Measurements from ENCODE around the gene KATNA1. TPM values are rescaled to one million over a fixed set of nuclear protein-coding genes. Genes with fewer than 3 reads are reported as not detected.
A peak's percentile ranks its signal among the peaks of the same experiment; 100 is the strongest.

KATNA1 gene
- total RNA-seq, 4 donors from 2014 or later, result 11.7 to 27.5 (median 15.6) TPM

DNA sequence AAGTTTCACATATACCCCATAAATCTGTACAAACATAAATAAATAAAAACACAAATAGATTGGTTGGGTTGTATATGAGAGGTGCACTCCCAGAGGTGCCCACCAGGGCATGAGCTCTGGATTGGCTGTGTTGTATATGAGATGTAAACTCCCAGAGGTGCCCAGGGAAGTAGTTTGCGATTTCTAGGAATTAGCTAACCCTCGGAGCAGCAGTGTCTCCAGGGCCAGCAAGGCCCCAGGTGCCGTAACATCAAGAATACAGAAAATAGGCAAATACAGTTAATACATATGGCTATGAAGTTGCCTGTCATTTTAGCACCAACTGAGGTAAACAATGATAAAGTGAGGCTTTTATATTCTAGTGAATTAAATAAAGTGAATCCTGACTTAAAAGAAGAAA, 87.8 kb downstream of the KATNA1 start:
- TF ChIP-seq POLR2A (IDR thresholded peaks at IDR 0.05), result no peak
- TF ChIP-seq, protein P1, sequence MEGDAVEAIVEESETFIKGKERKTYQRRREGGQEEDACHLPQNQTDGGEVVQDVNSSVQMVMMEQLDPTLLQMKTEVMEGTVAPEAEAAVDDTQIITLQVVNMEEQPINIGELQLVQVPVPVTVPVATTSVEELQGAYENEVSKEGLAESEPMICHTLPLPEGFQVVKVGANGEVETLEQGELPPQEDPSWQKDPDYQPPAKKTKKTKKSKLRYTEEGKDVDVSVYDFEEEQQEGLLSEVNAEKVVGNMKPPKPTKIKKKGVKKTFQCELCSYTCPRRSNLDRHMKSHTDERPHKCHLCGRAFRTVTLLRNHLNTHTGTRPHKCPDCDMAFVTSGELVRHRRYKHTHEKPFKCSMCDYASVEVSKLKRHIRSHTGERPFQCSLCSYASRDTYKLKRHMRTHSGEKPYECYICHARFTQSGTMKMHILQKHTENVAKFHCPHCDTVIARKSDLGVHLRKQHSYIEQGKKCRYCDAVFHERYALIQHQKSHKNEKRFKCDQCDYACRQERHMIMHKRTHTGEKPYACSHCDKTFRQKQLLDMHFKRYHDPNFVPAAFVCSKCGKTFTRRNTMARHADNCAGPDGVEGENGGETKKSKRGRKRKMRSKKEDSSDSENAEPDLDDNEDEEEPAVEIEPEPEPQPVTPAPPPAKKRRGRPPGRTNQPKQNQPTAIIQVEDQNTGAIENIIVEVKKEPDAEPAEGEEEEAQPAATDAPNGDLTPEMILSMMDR (IDR thresholded peaks at IDR 0.05), result peak in 4 of 6 experiments; percentile 13 to 52 (median 36)
- H3K27me3 ChIP-seq, result no peaks in the 10 kb centered on the region
- H3K36me3 ChIP-seq, result no peaks in the 10 kb centered on the region
- 56 to 59% methylated on average over 3 of the region's 3 CpGs for WGBS, 2 donors
- intact Hi-C loops (cut with DNase I), result no loop called here
- H3K4me3 ChIP-seq, result no peak overlapping the region
- H3K27ac ChIP-seq, result no peak overlapping the region
- DNase-seq, result no peak
- no peaks in the 10 kb centered on the region for H3K9me3 ChIP-seq
- peaks cover 0 to 25% (median 0%) of the 10 kb centered on the region in 3 donors for H3K4me1 ChIP-seq

GRCh38 chr6:149559389-149559788, 89.1 kb downstream of the KATNA1 start:
- intact Hi-C loops (cut with DNase I), result no loop called here
- no peak for DNase-seq
- Histone ChIP-seq H3K27me3 (peaks cover 0 to 7% (median 0%) of the 10 kb centered on the region in 4 donors), H3K36me3 (no peaks in the 10 kb centered on the region), H3K4me1 (peaks cover 0 to 13% (median 0%) of the 10 kb centered on the region in 3 donors), H3K4me3 (no peak overlapping the region), H3K27ac (no peak overlapping the region), H3K9me3 (no peaks in the 10 kb centered on the region)
- TF ChIP-seq POLR2A (IDR thresholded peaks at IDR 0.05), result no peak
- TF ChIP-seq, protein P1 (IDR thresholded peaks at IDR 0.05), result no peak
- 71 to 81% methylated on average over 2 of the region's 2 CpGs for WGBS, 2 donors

- Histone ChIP-seq H3K9me3 (no peaks in the 10 kb centered on the region), H3K4me1 (no peaks in the 10 kb centered on the region), H3K36me3 (no peaks in the 10 kb centered on the region), H3K27me3 (peaks cover 0 to 12% (median 0%) of the 10 kb centered on the region in 4 donors), H3K4me3 (no peak overlapping the region), H3K27ac (no peak overlapping the region)
- no peak for DNase-seq
- no peak for TF ChIP-seq POLR2A (IDR thresholded peaks at IDR 0.05)
- TF ChIP-seq, protein P1 (IDR thresholded peaks at IDR 0.05), result no peak
- intact Hi-C loops (cut with DNase I), result no loop called here
Measured at GRCh38 chr6:149558029-149558428, 90.5 kb downstream of the KATNA1 start.

DNA sequence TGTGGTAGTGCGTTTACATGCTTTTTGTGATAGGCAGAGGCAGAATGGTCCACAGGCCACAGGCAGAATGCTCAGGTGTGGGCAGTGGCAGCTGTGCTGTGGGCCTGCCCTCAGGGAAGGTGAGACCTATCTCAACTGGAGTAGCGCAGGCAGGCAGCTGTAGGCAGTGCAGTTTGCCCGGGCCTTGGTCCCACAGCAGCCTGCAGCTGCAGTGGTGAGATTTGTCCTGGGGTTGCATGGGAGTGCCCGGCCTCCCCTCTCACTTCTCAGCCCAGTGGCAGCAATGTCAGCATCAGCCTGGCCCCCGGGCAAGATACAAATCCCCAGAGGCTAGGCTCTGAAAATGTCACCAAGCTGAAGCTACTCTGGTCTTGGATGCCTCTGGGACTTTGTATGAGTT, 96.6 kb downstream of the KATNA1 start:
- TF ChIP-seq POLR2A (IDR thresholded peaks at IDR 0.05), result no peak
- TF ChIP-seq, protein P1 (IDR thresholded peaks at IDR 0.05), result no peak
- no peaks in the 10 kb centered on the region for H3K36me3 ChIP-seq
- intact Hi-C loops (cut with DNase I), result no loop called here
- WGBS, 2 donors, result 38% methylated on average over 2 of the region's 5 CpGs; no CpG with 5 or more reads in 1 of the 2 donors
- H3K4me3 ChIP-seq, result no peak overlapping the region
- H3K27me3 ChIP-seq, result peaks cover 0 to 21% (median 0%) of the 10 kb centered on the region in 4 donors
- no peak overlapping the region for H3K27ac ChIP-seq
- no peaks in the 10 kb centered on the region for H3K4me1 ChIP-seq
- no peak for DNase-seq
- H3K9me3 ChIP-seq, result no peaks in the 10 kb centered on the region

DNA sequence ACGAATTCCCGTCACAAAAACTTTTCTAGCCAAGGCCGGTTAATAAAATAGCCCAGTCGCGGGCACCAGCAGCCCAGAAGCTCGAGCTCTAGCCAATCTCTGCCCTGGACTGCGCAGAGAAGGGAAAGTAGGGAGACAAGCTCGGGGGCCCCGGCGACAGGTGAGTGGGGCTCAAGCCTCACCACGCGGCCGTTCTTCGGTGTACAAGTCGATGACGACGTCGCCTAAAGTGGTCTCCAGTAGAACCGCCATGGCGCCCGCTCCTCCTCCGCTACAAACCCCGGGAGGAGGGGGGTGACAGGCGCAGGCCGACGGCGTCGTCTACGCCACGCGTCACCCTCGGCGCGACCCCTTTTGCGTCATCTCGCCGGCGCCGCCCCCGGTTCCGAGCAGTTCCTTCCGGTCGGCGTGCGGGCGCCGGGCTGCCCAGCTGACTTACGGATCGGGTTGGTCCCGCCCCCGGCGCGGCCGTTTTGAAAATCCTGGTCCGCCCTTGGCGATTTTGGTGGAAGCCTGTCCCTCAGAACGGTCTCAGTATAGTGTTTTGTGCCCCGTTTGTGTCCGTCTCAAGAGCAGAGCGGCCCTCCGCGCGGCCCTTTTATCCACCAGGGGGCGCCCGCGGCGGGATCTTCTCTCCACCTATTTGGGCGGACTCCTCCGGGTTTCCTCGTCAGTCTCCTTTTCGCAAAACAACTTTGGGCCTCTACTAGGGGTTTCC, 102.6 kb downstream of the KATNA1 start, which contains the start of gene PPIL4:
PPIL4 (minus strand) TSS at position 290 of the 718 bp plus-strand sequence; CDS start at position 252, 38 bp downstream.
- peaks cover 2 to 45% (median 23%) of the 10 kb centered on the region in 3 donors for H3K4me1 ChIP-seq
- peak; percentile 86 for DNase-seq
- peak within 1 kb of the TSS; percentile 57 to 96 (median 84) for H3K4me3 ChIP-seq
- no peaks in the 10 kb centered on the region for H3K27me3 ChIP-seq
- no peaks in the 10 kb centered on the region for H3K9me3 ChIP-seq
- 0 to 1% methylated on average over 28 to 35 of the region's 71 CpGs for WGBS, 2 donors
- peak within 1 kb of the TSS; percentile 87 to 97 (median 96) for H3K27ac ChIP-seq
- peak in 3 of 4 donors; percentile 73 to 88 (median 86) for TF ChIP-seq POLR2A (IDR thresholded peaks at IDR 0.05)
- TF ChIP-seq, protein P1 (IDR thresholded peaks at IDR 0.05), result peak; percentile 71 to 96 (median 88)
- intact Hi-C loops (cut with DNase I), result no loop called here
- peaks cover 0 to 5% (median 0%) of the 10 kb centered on the region in 3 donors for H3K36me3 ChIP-seq

All from esophagus squamous epithelium (tissue), 5 donors.